AG09309 (cell line): Measurements from ENCODE around the gene INTS2.
"Not testable (repeated sequence)": the region's sequence is repeated elsewhere in the genome, so short reads cannot be mapped to it uniquely, and the experiment has no call there.

Experiments
- DNase-seq: peaks from one replicate; pipeline ENCODE4 v3.0.0-alpha.2; 2010; ENCODE audit warnings: low read depth
- H3K4me3 ChIP-seq: 2 replicates; pipeline ENCODE4 v1.5.1; 2011; ENCODE audit warnings: mild to moderate bottlenecking, low read depth, low read length, moderate library complexity; ENCODE audit not compliant: control insufficient read depth
- CTCF ChIP-seq: IDR thresholded peaks from 2 replicates; pipeline ENCODE4 v1.5.1; 2011; ENCODE audit warnings: mild to moderate bottlenecking, low read depth, low read length, inconsistent platforms; ENCODE audit not compliant: insufficient read depth, control insufficient read depth; ENCODE audit errors: missing control alignments

Gene INTS2

GRCh38 chr17:61942085-61942484, 14.3 kb upstream of the INTS2 start:
- no peak for TF ChIP-seq CTCF
- no peak for DNase-seq
- H3K4me3 ChIP-seq, result no peak overlapping the region

- no peak for DNase-seq
- H3K4me3 ChIP-seq, result no peak overlapping the region; the same call in 1 of the 2 replicates
- no peak for TF ChIP-seq CTCF
Observed at GRCh38 chr17:61928101-61928436, 287 bp upstream of the INTS2 start.

GRCh38 chr17:61926826-61927207, 965 bp downstream of the INTS2 start:
- no peak for TF ChIP-seq CTCF
- DNase-seq, result no peak
- H3K4me3 ChIP-seq, result peak overlapping the region; percentile 90

GRCh38 chr17:61915162-61915561, 12.6 kb downstream of the INTS2 start:
- H3K4me3 ChIP-seq, DNase-seq: not testable (repeated sequence)

- no peak for TF ChIP-seq CTCF
- DNase-seq, result no peak
- no peak overlapping the region for H3K4me3 ChIP-seq
Observed at GRCh38 chr17:61908292-61909037, 19.3 kb downstream of the INTS2 start.

- no peak overlapping the region for H3K4me3 ChIP-seq
- no peak for DNase-seq
- no peak for TF ChIP-seq CTCF
Observed at GRCh38 chr17:61907361-61907760, 20.4 kb downstream of the INTS2 start.

- TF ChIP-seq CTCF, result no peak
- H3K4me3 ChIP-seq, result no peak overlapping the region
- no peak for DNase-seq
Observed at GRCh38 chr17:61904094-61904710, 23.6 kb downstream of the INTS2 start.
